IMR-90 (cell line): ENCODE data around the gene EGFL7. TPM values are rescaled to one million over a fixed set of nuclear protein-coding genes. Genes with fewer than 3 reads are reported as not detected.

Source experiments
- ATAC-seq: fragments of 200-7000 bp; cut with Tn5 transposase; 2 replicates; pipeline ENCODE4 v1.9.1; 2020; ENCODE audit warnings: low read depth, mild to moderate bottlenecking, moderate library complexity
- BruUV-seq: library from RNA; stranded (reverse); fragments of 400-500 nt; replicated peaks from 2 replicates; lab custom pipeline; 2021; lab: Mats Ljungman, UMichigan
- CTCF ChIA-PET: fragments of 300-600 bp; formaldehyde crosslinking; extraction: SDS; loops from one replicate; lab custom pipeline; 2021; ENCODE audit warnings: antibody characterized with exemption; lab: Yijun Ruan, JAX
- POLR2A ChIA-PET: fragments of 300-600 bp; sonication (Branson Sonifier 250); formaldehyde crosslinking; loops from one replicate; lab custom pipeline; 2022; ENCODE audit warnings: antibody characterized with exemption; ENCODE audit not compliant: unreplicated experiment; lab: Charles Lee
- DNase-seq: peaks from one replicate; pipeline ENCODE4 v3.0.0; 2013
- H2AFZ ChIP-seq: replicated peaks from 2 replicates; pipeline ENCODE3; 2013; ENCODE audit warnings: low read length, mild to moderate bottlenecking; ENCODE audit not compliant: poor library complexity
- H2AK5ac ChIP-seq: 2 replicates; pipeline ENCODE4 v1.6.1; 2013; ENCODE audit warnings: low read depth, low read length, inconsistent platforms
- H2AK9ac ChIP-seq: replicated peaks from 2 replicates; pipeline ENCODE3; 2013; ENCODE audit warnings: mild to moderate bottlenecking, low read depth, low read length, moderate library complexity; ENCODE audit not compliant: poor library complexity
- H2BK120ac ChIP-seq: 2 replicates; pipeline ENCODE4 v1.6.1; 2013; ENCODE audit warnings: low read depth, low read length, inconsistent platforms
- H2BK15ac ChIP-seq: 3 replicates; pipeline ENCODE4 v1.6.1; 2013; ENCODE audit warnings: low read depth, low read length, inconsistent platforms
- H2BK20ac ChIP-seq: 2 replicates; pipeline ENCODE4 v1.6.1; 2013; ENCODE audit warnings: low read depth, mild to moderate bottlenecking, inconsistent platforms, low read length, moderate library complexity
- H2BK5ac ChIP-seq: 2 replicates; pipeline ENCODE4 v1.6.1; 2013; ENCODE audit warnings: mild to moderate bottlenecking, low read depth, low read length, inconsistent platforms; ENCODE audit not compliant: poor library complexity, severe bottlenecking
- H3K14ac ChIP-seq: replicated peaks from 2 replicates; pipeline ENCODE4 v1.6.1; 2013; ENCODE audit warnings: low read depth, low read length, inconsistent platforms
- H3K18ac ChIP-seq: 2 replicates; pipeline ENCODE4 v1.6.1; 2013; ENCODE audit warnings: low read depth, low read length, control low read depth
- H3K23ac ChIP-seq: 2 replicates; pipeline ENCODE4 v1.6.1; 2013; ENCODE audit warnings: low read depth, low read length, inconsistent platforms
- H3K27ac ChIP-seq: 2 replicates; pipeline ENCODE4 v1.5.1; 2013; ENCODE audit warnings: mild to moderate bottlenecking, control low read depth, low read length; ENCODE audit not compliant: insufficient read depth
- H3K27me3 ChIP-seq: 2 replicates; pipeline ENCODE4 v1.6.1; 2013; ENCODE audit warnings: low read length; ENCODE audit not compliant: control insufficient read depth, insufficient read depth
- H3K36me3 ChIP-seq: 2 replicates; pipeline ENCODE4 v1.6.1; 2013; ENCODE audit warnings: low read length, mixed read lengths; ENCODE audit not compliant: control insufficient read depth, insufficient read depth
- H3K4ac ChIP-seq: 2 replicates; pipeline ENCODE4 v1.6.1; 2013; ENCODE audit warnings: low read depth, low read length, inconsistent platforms
- H3K4me1 ChIP-seq: 2 replicates; pipeline ENCODE4 v1.6.1; 2013; ENCODE audit warnings: low read length, mixed read lengths; ENCODE audit not compliant: control insufficient read depth, insufficient read depth
- H3K4me2 ChIP-seq: 2 replicates; pipeline ENCODE4 v1.6.1; 2013; ENCODE audit warnings: low read depth, mild to moderate bottlenecking, control low read depth, low read length, moderate library complexity
- H3K4me3 ChIP-seq: 2 replicates; pipeline ENCODE4 v1.5.1; 2013; ENCODE audit warnings: low read depth, mild to moderate bottlenecking, control low read depth, low read length, moderate library complexity; ENCODE audit not compliant: insufficient read depth
- H3K56ac ChIP-seq: 2 replicates; pipeline ENCODE4 v1.6.1; 2013; ENCODE audit warnings: low read length, inconsistent platforms; ENCODE audit not compliant: insufficient read depth; ENCODE audit errors: extremely low read depth
- H3K79me1 ChIP-seq, 2 experiments: 2 replicates each; pipeline ENCODE4 v1.6.1; 2013; ENCODE audit warnings: low read length in 2 of 2, inconsistent platforms in 1 of 2, low read depth in 1 of 2
- H3K9ac ChIP-seq: 2 replicates; pipeline ENCODE4 v1.6.1; 2013; ENCODE audit warnings: low read depth, low read length, control low read depth
- H3K9me1 ChIP-seq: 2 replicates; pipeline ENCODE4 v1.6.1; 2013; ENCODE audit warnings: low read length, inconsistent platforms; ENCODE audit not compliant: insufficient read depth
- H3K9me3 ChIP-seq: 2 replicates; pipeline ENCODE4 v1.6.1; 2013; ENCODE audit warnings: low read length; ENCODE audit not compliant: control insufficient read depth, insufficient read depth
- H4K20me1 ChIP-seq: 2 replicates; pipeline ENCODE4 v1.6.1; 2013; ENCODE audit warnings: low read length, inconsistent platforms; ENCODE audit not compliant: insufficient read depth
- H4K5ac ChIP-seq: 2 replicates; pipeline ENCODE4 v1.6.1; 2013; ENCODE audit warnings: mild to moderate bottlenecking, low read depth, low read length, control low read depth
- H4K8ac ChIP-seq, 2 experiments: 2 replicates each; pipeline ENCODE4 v1.6.1; 2013; ENCODE audit warnings: low read depth in 2 of 2, low read length in 2 of 2, control low read depth in 1 of 2, inconsistent platforms in 1 of 2
- H4K91ac ChIP-seq: 2 replicates; pipeline ENCODE4 v1.6.1; 2013; ENCODE audit warnings: low read depth, low read length, inconsistent platforms; ENCODE audit not compliant: insufficient read depth
- CEBPB ChIP-seq: IDR thresholded peaks from 2 replicates; pipeline ENCODE4 v1.6.1; 2012; ENCODE audit warnings: low read depth, low read length, improper control_type of control experiment
- CHD1 ChIP-seq: IDR thresholded peaks from 2 replicates; pipeline ENCODE4 v1.6.1; 2012; ENCODE audit warnings: low read depth, low read length, improper control_type of control experiment
- CTCF ChIP-seq: conservative IDR thresholded peaks from 2 replicates; pipeline ENCODE4 v1.5.1; 2012; ENCODE audit warnings: mild to moderate bottlenecking, low read depth, low read length, improper control_type of control experiment
- FOS ChIP-seq: fragments of 150-350 bp; IDR thresholded peaks from 2 replicates; pipeline ENCODE4 v1.6.1; 2016; ENCODE audit warnings: low read depth, low read length
- MAFK ChIP-seq: IDR thresholded peaks from 2 replicates; pipeline ENCODE4 v1.6.1; 2012; ENCODE audit warnings: low read depth, low read length, improper control_type of control experiment
- MAZ ChIP-seq: IDR thresholded peaks from 2 replicates; pipeline ENCODE4 v1.6.1; 2012; ENCODE audit warnings: low read depth, mild to moderate bottlenecking, low read length, improper control_type of control experiment, moderate library complexity, borderline replicate concordance
- MXI1 ChIP-seq: IDR thresholded peaks from 2 replicates; pipeline ENCODE4 v1.6.1; 2012; ENCODE audit warnings: low read depth, mild to moderate bottlenecking, low read length, moderate library complexity, borderline replicate concordance
- RAD21 ChIP-seq: IDR thresholded peaks from 2 replicates; pipeline ENCODE4 v1.6.1; 2012; ENCODE audit warnings: low read length, improper control_type of control experiment
- RCOR1 ChIP-seq: IDR thresholded peaks from 2 replicates; pipeline ENCODE4 v1.6.1; 2012; ENCODE audit warnings: mild to moderate bottlenecking, low read length, improper control_type of control experiment; ENCODE audit not compliant: insufficient replicate concordance
- RFX5 ChIP-seq: IDR thresholded peaks from 2 replicates; pipeline ENCODE4 v1.8.0; 2012; ENCODE audit warnings: low read depth, mild to moderate bottlenecking, low read length, moderate library complexity
- SMC3 ChIP-seq: fragments of 150-350 bp; IDR thresholded peaks from 2 replicates; pipeline ENCODE4 v1.6.1; 2016; ENCODE audit warnings: low read depth, mild to moderate bottlenecking, antibody characterized with exemption, low read length, moderate library complexity
- USF2 ChIP-seq: fragments of 150-350 bp; IDR thresholded peaks from 2 replicates; pipeline ENCODE4 v1.6.1; 2017; ENCODE audit warnings: mild to moderate bottlenecking, antibody characterized with exemption, low read length, low read depth
- WGBS, 2 experiments: methylation state at CpG; one replicate each; pipeline versions ENCODE4 v1.1.5 to v1.1.7; 2013; ENCODE audit warnings: missing lambda C conversion rate in 2 of 2; ENCODE audit not compliant: insufficient read length in 1 of 2; ENCODE audit errors: extremely low coverage in 2 of 2; 5-methylcytosine and 5-hydroxymethylcytosine counted together
- dilution Hi-C: fragments of 300-500 bp; cut with HindIII; formaldehyde crosslinking; loops from one replicate; pipeline ENCODE4 v1.14.3; 2018; ENCODE audit warnings: low sequenced_read_pairs; ENCODE audit not compliant: unreplicated experiment
- in situ Hi-C: fragments of 300-500 bp; cut with MboI; formaldehyde crosslinking; loops from 3 replicates; pipeline ENCODE4 v1.14.3; 2019; ENCODE audit warnings: low sequenced_read_pairs, inconsistent platforms, mixed read lengths
- intact Hi-C: fragments of 100-400 bp; cut with micrococcal nuclease; formaldehyde crosslinking; loops from 2 replicates; pipeline ENCODE4 v1.10.0; 2022
- polyA plus RNA-seq, 3 experiments: library from polyadenylated mRNA; depleted of rRNA; stranded (reverse); fragments of >200 nt; gene quantifications; 2 replicates each; pipeline ENCODE4 v1.2.3, GENCODE V29; 2012; ENCODE audit warnings: low replicate concordance in 1 of 3
- total RNA-seq: library from RNA; depleted of rRNA; stranded (reverse); fragments of >200 nt; gene quantifications from 2 replicates; pipeline ENCODE4 v1.2.3, GENCODE V29; 2012
- TF ChIP-seq, protein P1 (sequence below): fragments of 150-350 bp; IDR thresholded peaks from 2 replicates; pipeline ENCODE4 v1.6.1; 2016; ENCODE audit warnings: low read depth, mild to moderate bottlenecking, low read length, moderate library complexity, borderline replicate concordance

EGFL7 gene
- total and polyA plus RNA-seq, 2 of the 4 experiments (the other 2 are of a cell fraction) = 2.2 to 10.4 TPM

GRCh38 chr9:136707011-136707410 lies 44.3 kb downstream of the EGFL7 start:
- no peak for DNase-seq
- no peaks in the 10 kb centered on the region for H4K20me1 ChIP-seq
- dilution Hi-C loops (no loop called here), in situ Hi-C loops (no loop called here), intact Hi-C loops (no loop called here)
- CTCF ChIA-PET = no interaction called here
- no peak overlapping the region for H4K91ac ChIP-seq
- H3K79me1 ChIP-seq = no peaks in the 10 kb centered on the region
- no CpG with 5 or more reads among the region's 7 CpGs for WGBS, 2 experiments
- TF ChIP-seq SMC3 = no peak
- TF ChIP-seq MXI1 = no peak
- no peak for TF ChIP-seq RAD21
- no peak for TF ChIP-seq CEBPB
- TF ChIP-seq USF2 = no peak
- TF ChIP-seq CHD1 = no peak
- no peak for TF ChIP-seq MAZ
- TF ChIP-seq RCOR1 = no peak
- TF ChIP-seq, protein P1, sequence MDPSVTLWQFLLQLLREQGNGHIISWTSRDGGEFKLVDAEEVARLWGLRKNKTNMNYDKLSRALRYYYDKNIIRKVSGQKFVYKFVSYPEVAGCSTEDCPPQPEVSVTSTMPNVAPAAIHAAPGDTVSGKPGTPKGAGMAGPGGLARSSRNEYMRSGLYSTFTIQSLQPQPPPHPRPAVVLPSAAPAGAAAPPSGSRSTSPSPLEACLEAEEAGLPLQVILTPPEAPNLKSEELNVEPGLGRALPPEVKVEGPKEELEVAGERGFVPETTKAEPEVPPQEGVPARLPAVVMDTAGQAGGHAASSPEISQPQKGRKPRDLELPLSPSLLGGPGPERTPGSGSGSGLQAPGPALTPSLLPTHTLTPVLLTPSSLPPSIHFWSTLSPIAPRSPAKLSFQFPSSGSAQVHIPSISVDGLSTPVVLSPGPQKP = no peak
- no peak for TF ChIP-seq RFX5
- TF ChIP-seq MAFK = no peak
- no peak for TF ChIP-seq CTCF
- no peak for TF ChIP-seq FOS
- no peak overlapping the region for H3K18ac ChIP-seq
- no peak overlapping the region for H3K14ac ChIP-seq
- H3K4me2 ChIP-seq = no peak overlapping the region
- peaks cover 12% of the 10 kb centered on the region; the same call in 1 of the 2 replicates for H3K27me3 ChIP-seq
- no peaks in the 10 kb centered on the region for H3K4me1 ChIP-seq
- H2BK20ac ChIP-seq = no peak overlapping the region
- H2AK5ac ChIP-seq = no peak overlapping the region
- H2AFZ ChIP-seq = no peak overlapping the region
- POLR2A ChIA-PET = no interaction called here
- no peak overlapping the region for H3K56ac ChIP-seq
- H3K23ac ChIP-seq = no peak overlapping the region
- no peak overlapping the region for H3K4me3 ChIP-seq
- no peak overlapping the region for H4K8ac ChIP-seq
- H3K27ac ChIP-seq = no peak overlapping the region
- H3K4ac ChIP-seq = no peak overlapping the region
- ATAC-seq = no peak
- H2BK5ac ChIP-seq = no peak overlapping the region
- BruUV-seq = no TSS peak
- H2BK120ac ChIP-seq = no peak overlapping the region
- no peak overlapping the region for H3K9ac ChIP-seq
- no peaks in the 10 kb centered on the region for H3K36me3 ChIP-seq
- no peaks in the 10 kb centered on the region for H3K9me3 ChIP-seq
- H3K9me1 ChIP-seq = no peaks in the 10 kb centered on the region
- H4K5ac ChIP-seq = no peak overlapping the region
- no peak overlapping the region for H2BK15ac ChIP-seq
- no peak overlapping the region for H2AK9ac ChIP-seq
